Stimulated activated CD4-positive, alpha-beta T cell treated with anti-CD3 and anti-CD28 coated beads, TNF-alpha, amount 100 ng/mL, for 48 hours (primary cell): ENCODE results near the gene DDX59.
"Not testable (repeated sequence)": the region's sequence is repeated elsewhere in the genome, so short reads cannot be mapped to it uniquely, and the experiment has no call there.

Experiments
- DNase-seq, 3 donors: peaks; one replicate each; pipeline ENCODE4 v3.0.0-alpha.2; 2020; ENCODE audit warnings: low read depth in 3 of 3

The DDX59 gene

DNA sequence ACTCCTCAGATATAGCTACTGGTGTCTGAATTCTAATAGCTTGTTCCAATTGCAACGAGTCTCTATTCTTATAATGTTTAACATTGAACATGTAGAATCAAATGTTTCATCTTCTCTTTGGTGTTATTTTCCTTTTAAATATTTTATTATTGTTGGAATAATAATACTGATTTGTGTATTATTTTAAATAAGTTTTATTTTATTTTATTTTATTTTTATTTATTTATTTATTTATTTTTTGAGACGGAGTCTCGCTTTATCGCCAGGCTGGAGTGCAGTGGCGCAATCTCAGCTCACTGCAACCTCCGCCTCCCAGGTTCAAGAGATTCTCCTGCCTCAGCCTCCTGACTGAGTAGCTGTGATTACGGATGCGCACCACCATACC lies 39.2 kb downstream of the DDX59 start:
- not testable (repeated sequence) for DNase-seq

DNA sequence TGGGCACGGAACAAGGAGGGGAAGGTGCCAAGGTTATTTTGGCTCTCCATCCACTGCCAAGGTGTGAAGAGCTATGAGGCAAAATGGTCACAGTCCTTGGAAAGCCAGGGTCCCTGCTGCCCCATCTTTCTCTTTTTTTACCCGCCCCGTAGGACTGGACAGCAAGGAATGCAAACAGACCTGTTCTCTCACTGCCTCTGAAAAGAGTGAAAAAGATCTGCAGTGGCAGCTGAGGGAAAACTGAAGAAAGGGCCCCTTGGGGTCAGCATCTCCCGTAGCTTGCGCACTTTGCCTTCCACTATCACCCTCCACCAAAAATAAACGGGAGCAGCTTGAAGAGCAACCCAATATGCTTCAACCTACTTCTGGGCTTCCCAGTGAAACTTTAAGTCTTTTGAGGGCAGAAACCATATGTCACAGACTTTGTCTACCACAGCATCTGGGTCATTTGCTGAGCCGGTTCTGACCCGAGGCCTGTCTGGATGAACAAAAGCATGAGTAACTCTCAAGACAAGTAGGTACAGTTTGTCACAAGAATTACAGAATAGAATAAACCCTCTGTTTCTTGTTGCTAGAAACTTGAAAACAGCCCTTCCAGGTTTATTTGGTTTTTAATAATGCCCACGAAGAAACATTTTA lies 39.7 kb downstream of the DDX59 start:
- DNase-seq, result no peak

DNA sequence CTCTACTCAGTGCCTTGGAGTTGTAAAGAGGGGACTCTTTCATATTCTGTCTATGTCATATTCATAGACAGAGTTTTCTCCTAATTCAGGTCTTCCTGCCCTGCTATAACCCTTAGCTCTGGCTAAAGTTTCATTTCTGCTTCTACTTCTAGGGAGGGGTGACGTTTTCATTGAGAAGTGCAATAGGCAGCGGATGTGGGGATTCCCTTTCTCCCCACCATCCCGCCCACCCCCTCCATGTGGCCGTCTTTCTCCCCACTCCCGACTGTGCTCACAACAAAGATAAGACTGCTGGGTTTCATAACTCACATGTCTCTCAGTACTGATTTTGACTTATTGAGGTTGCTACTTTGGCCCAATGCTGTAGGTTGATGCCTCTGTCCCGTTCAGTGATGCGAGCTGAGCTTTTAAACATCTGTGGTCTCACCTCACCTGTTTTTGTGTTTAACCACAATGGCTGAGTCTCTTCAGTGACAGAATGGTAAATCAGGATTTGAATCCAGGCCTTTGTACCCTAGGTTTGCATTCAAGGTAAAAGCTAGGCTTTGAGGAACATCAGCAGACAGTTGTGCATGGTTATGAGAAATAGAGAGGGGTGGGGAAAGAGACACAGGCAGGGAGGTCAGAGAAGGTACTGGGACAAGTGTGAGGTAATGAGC lies 41.4 kb downstream of the DDX59 start:
- DNase-seq, result peak; percentile 25 to 32 (median 32)

DNA sequence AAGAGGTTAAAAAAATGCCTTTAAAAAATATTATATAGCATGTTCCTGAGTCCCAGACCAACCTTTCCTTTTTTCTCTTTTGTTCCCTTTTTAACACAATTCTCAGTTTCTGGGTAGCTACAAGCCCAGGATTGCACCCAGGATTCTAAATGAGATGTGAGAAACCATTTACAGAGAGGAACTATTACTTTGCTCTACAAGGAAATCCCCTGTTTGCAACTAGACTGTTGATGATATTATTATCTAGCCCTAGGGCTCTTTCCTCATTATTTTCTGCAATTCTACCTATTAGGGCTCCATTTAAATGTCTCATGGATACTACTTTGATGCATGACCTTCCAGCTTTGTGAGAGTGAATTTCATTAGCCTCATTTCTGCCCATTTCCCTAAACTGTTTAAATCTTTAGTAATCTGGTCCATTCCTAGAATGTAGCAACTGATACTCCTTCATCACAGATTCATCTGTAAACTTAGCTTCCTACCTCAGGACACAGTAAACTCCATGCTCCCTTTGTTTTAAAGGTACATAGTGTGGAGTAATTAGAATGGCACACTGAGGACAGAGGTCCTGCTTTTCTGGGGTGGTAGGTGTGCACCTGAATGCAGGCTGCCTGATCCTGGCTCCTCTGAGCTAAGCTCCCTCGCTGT lies 42.0 kb downstream of the DDX59 start:
- no peak for DNase-seq

DNA sequence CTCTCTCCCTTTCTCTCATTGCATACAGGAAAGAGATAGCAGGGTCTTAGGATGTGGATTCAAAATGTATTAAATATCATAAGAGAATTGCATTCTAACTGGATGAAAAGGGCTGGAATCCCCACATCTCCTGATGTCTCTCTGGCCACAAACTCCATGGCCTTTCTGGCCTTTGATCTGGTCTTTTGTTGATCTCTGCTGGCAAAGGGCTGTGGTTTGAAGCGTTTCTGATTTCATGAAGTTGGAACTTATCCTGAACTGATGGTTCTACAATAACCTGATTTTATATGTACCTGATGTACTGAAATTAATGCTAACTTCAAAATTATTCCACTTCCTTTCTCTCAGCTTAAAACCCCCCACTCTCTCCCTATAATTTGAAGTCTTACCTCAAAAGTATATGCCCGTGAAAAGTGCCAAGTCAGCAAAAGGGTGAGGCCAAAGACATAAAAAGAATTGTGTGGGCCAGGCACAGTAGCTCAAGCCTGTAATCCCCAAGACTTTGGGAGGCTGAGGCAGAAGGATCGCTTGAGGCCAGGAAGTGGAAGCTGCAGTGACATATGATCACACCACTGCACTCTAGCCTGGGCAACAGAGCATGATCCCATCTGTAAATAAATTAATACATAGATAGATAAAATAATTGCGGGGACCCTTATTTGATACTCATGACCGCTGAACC lies 42.7 kb downstream of the DDX59 start:
- DNase-seq, result no peak

DNA sequence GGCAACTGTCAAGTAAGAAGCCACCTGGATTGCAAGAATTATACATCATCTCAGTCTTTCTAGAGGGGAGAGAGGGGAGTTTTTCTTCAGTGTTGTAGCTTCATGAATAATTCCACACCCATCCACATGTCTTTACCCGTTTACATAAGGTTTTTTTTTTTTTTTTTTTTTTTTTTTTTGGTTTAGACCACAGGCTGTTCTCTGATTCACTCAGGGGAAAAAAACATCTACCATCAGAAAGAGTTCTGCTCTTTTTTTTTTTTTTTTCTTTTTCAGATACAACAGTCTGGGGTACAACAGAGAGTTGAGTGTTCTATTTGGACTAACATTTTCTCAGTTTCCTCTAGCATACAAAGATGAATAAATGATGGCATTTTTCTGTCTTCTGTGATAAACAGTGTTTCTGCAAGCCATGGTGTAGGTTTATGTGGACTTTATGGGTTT lies 44.3 kb downstream of the DDX59 start:
- DNase-seq, result no peak

DNA sequence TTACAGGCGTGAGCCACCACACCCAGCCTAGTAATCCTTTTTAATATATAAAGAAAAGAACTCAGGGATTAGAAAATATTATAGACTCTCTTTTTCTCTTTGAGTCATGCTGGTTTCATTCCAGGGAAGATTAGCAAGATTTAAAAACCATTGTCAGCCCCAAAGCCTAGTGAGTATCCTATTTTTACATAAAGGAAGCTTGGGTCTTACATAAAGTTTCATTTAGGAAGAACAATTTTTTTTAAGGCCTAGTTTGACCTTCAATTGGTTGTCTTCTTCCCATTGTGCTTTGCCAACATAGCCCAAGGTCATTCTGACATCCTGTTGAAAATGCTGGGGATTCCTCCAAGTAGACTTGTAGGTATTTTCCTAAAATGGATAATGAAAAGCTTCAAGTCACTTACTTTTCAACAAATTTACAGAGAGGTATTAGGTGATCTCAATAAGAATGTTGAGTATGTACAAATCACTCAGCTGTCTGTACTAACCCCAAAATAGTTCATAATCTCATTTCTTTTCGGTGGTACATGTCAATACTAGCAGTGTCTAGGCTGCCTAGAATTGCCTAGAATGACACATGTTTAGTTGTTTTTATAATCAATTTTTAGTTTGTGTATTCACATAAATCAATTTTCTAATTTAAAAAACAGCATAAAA lies 44.9 kb downstream of the DDX59 start:
- DNase-seq, result no peak

DNA sequence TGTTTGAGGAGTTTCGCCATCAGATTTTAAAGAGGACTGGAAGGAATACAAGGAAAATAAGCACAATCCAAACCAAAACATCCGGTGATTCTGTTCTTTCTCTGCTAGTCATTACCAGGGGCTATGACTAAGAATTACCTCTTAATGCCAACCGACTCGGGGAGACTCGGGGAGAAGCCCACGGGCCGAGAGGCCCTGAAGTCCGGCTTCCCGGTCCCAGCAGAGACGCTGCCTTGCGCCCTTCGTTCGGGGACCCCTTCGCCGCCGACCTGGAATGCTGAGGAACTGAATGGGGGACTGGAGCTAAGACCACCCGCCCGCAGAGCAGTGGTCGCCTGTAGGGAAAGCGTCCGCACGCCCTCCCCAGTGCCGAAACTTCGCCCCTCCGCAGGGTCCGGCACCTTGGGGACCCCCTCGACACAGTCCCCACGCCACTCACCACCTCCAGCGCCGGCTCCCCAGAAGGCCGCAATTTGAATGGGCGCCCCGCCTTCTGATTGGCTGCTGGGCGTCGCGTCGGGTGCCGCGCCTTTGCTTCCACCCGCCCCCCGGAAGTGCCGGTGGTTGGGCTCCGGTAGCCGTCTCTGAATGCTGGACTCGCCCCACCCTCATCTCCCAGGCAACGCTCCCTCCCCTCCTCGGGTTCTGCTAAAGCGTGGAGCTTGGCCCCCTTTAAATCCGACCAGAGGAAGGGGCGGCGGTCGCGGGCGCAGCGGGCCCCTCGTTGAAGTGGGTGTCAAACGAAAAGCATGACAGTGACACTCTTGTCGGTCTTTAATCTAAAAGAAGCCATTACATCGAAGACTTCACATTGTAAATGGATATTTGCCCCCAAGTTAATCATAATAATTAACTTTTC lies 49.2 kb downstream of the DDX59 start, which contains the start of gene KIF14:
Gene KIF14 (minus strand): TSS at position 479 of the 859 bp plus-strand sequence. CDS start 2,028 bp downstream, outside the sequence.
- peak; percentile 81 to 91 (median 88) for DNase-seq

DNA sequence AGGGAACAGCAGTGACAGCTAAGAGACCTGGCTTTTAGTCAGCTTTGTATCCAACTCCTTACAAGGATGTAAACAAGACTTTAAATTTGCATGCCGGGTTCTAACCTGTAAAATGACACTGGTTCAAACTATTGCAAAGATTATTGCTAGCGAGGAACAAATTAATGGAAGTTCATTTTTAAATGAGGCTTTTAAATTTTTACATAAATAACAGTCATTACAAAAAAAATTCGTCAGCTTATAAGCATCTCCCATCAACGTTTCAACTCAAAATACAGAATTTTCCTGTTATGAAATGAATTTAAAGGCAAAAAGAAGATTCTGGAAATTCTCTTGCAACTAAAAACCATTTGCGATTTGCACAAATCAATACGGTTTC lies 49.8 kb downstream of the DDX59 start:
- no peak for DNase-seq

DNA sequence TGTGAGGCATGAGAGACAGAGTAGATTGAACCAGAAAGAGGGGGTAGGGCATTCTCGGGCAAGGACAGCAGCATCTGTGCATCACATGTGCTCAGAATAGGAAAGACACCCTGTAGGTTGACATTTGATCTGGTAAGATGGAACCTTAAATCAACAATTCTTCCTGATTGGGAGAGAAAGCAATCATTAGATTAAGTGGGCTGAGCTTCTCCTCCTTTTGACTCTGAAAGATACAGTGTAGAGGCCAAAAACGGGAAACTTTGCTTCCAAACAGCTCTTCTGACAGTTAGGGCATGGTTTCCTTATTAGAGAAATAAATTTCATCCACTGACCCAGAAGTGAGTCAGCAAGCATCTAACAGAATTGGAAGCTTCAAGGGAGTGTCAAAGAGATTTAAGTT lies 58.9 kb downstream of the DDX59 start:
- no peak for DNase-seq

DNA sequence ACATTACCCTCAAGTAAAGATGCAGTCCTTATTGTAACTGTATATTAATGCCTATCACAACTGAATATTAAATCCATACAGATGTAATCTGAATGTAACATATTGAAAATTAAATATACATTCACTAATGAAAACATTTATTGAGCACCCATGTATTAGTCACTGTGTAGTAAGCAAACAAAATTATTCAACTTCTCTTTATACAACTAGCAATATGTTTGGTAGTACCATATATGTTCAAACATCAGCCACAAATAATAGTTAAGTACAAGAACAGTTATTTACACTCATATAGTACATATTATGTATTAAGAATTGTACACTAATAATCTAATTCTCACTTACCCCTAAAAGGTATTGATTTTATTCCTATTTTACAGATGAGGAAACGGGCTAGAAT lies 67.1 kb downstream of the DDX59 start:
- DNase-seq, result no peak
